ENCODE data around the gene LAG3. TPM values are rescaled to one million over a fixed set of nuclear protein-coding genes. Genes with fewer than 3 reads are reported as not detected.

The LAG3 gene
- total RNA-seq, 1 experiment from 2014 or later, result 3.3 TPM

DNA sequence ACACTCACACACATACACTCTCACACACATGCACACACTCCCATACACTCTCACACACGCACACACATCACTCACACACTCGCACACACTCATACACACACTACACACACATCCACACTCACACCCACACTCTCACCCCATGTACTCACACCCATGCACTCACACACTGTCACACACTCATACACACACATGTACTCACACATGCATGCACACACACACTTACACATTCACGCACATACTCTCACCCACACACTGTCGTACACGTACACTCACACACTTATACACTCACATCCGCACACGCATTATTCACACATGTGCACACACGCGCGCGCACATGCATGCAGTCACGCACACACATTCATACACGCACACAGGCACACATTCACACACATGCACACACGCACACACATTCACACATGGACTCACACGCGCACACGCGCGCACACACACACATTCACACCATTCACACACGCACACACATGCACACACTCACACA, 45.4 kb downstream of the LAG3 start:
- no TSS peak for BruUV-seq (replicated peaks)
- ChIA-PET POLR2A (no interaction called here), RAD21 (ENCODE audit: low non-redundant PET in 1 of 2, low total read pairs in 2 of 2, uncharacterized antibody in 2 of 2, unreplicated experiment in 2 of 2) (no interaction called here), CTCF (no interaction called here)
- H3K9me3 ChIP-seq (ENCODE audit: control insufficient read depth in 1 of 2, insufficient read depth in 1 of 2, low read depth in 1 of 2, low read length in 2 of 2), result no peaks in the 10 kb centered on the region
- TF ChIP-seq EZH2 (IDR thresholded peaks at IDR 0.05), result no peak
- TF ChIP-seq ELF1 (IDR thresholded peaks at IDR 0.05; ENCODE audit: borderline replicate concordance, low read depth), result no peak
- TF ChIP-seq, protein P1, sequence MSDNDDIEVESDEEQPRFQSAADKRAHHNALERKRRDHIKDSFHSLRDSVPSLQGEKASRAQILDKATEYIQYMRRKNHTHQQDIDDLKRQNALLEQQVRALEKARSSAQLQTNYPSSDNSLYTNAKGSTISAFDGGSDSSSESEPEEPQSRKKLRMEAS (IDR thresholded peaks at IDR 0.05), result no peak
- no peak for TF ChIP-seq JUND (IDR thresholded peaks at IDR 0.05)
- TF ChIP-seq, protein P2, sequence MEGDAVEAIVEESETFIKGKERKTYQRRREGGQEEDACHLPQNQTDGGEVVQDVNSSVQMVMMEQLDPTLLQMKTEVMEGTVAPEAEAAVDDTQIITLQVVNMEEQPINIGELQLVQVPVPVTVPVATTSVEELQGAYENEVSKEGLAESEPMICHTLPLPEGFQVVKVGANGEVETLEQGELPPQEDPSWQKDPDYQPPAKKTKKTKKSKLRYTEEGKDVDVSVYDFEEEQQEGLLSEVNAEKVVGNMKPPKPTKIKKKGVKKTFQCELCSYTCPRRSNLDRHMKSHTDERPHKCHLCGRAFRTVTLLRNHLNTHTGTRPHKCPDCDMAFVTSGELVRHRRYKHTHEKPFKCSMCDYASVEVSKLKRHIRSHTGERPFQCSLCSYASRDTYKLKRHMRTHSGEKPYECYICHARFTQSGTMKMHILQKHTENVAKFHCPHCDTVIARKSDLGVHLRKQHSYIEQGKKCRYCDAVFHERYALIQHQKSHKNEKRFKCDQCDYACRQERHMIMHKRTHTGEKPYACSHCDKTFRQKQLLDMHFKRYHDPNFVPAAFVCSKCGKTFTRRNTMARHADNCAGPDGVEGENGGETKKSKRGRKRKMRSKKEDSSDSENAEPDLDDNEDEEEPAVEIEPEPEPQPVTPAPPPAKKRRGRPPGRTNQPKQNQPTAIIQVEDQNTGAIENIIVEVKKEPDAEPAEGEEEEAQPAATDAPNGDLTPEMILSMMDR (IDR thresholded peaks at IDR 0.05 in 2 of 3, conservative IDR thresholded peaks at IDR 0.05 in 1 of 3; ENCODE audit: borderline replicate concordance in 1 of 3, insufficient read depth in 1 of 3, low read depth in 2 of 3, low read length in 2 of 3), result no peak
- no peak for TF ChIP-seq EGR1 (IDR thresholded peaks at IDR 0.05; ENCODE audit: low read depth)
- peaks cover 13 to 20% of the 10 kb centered on the region in 2 experiments for H3K4me1 ChIP-seq (ENCODE audit: control insufficient read depth in 1 of 2, insufficient read depth in 2 of 2, low read length in 2 of 2)
- H2AFZ ChIP-seq (ENCODE audit: low read depth, low read length, poor library complexity, severe bottlenecking), result no peak overlapping the region
- no peak for DNase-seq (ENCODE audit: low read depth, low spot score)
- no peak overlapping the region for H3K9ac ChIP-seq (ENCODE audit: low read length)
- H3K79me2 ChIP-seq (ENCODE audit: insufficient read depth, low read length), result no peaks in the 10 kb centered on the region
- ATAC-seq, result no peak
- intact Hi-C loops (cut with micrococcal nuclease), result no loop called here
- H3K4me3 ChIP-seq (replicated peaks in 1 of 2; ENCODE audit: low read depth in 1 of 2, low read length in 2 of 2), result no peak overlapping the region
- no peaks in the 10 kb centered on the region for H4K20me1 ChIP-seq (ENCODE audit: insufficient read depth)
- no peaks in the 10 kb centered on the region for H3K36me3 ChIP-seq (ENCODE audit: control insufficient read depth in 1 of 2, insufficient read depth in 2 of 2, low read length in 2 of 2)
- no peak overlapping the region for H3K27ac ChIP-seq (ENCODE audit: low read depth, low read length)
- H3K27me3 ChIP-seq (ENCODE audit: insufficient read depth, low read length), result peaks cover 6% of the 10 kb centered on the region; the same call in 1 of the 2 replicates
- H3K9me2 ChIP-seq (ENCODE audit: insufficient read depth), result no peaks in the 10 kb centered on the region
- H3K4me2 ChIP-seq (ENCODE audit: low read length), result no peak overlapping the region

DNA sequence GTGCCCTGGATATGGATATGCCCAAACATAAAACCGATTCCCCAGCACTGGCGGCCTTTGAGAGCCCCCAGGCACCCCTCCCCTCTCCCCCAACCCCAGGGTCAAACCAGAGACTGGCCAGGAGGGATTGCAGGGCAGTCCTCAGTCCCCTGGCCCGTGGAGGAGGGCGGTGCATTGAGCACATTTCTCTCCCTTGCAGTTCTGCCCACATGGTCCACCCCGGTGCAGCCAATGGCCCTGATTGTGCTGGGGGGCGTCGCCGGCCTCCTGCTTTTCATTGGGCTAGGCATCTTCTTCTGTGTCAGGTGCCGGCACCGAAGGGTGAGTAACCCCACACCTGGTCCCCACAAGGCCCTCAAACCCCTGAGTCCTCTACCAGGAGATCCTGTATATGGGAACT, 45.9 kb downstream of the LAG3 start:
- Histone ChIP-seq H3K4me2 (ENCODE audit: low read length) (no peak overlapping the region), H3K9ac (ENCODE audit: low read length) (no peak overlapping the region), H3K9me2 (ENCODE audit: insufficient read depth) (no peaks in the 10 kb centered on the region), H2AFZ (ENCODE audit: low read depth, low read length, poor library complexity, severe bottlenecking) (no peak overlapping the region), H3K4me3 (replicated peaks in 1 of 2; ENCODE audit: low read depth in 1 of 2, low read length in 2 of 2) (no peak overlapping the region), H3K36me3 (ENCODE audit: control insufficient read depth in 1 of 2, insufficient read depth in 2 of 2, low read length in 2 of 2) (no peaks in the 10 kb centered on the region), H3K9me3 (ENCODE audit: control insufficient read depth in 1 of 2, insufficient read depth in 1 of 2, low read depth in 1 of 2, low read length in 2 of 2) (no peaks in the 10 kb centered on the region), H4K20me1 (ENCODE audit: insufficient read depth) (no peaks in the 10 kb centered on the region), H3K79me2 (ENCODE audit: insufficient read depth, low read length) (no peaks in the 10 kb centered on the region), H3K27ac (ENCODE audit: low read depth, low read length) (no peak overlapping the region), H3K27me3 (ENCODE audit: insufficient read depth, low read length) (peaks cover 6% of the 10 kb centered on the region; the same call in 1 of the 2 replicates), H3K4me1 (ENCODE audit: control insufficient read depth in 1 of 2, insufficient read depth in 2 of 2, low read length in 2 of 2) (peaks cover 13 to 20% of the 10 kb centered on the region in 2 experiments)
- no TSS peak for BruUV-seq (replicated peaks)
- no peak for DNase-seq (ENCODE audit: low read depth, low spot score)
- POLR2A ChIA-PET, result no interaction called here
- TF ChIP-seq ELF1 (IDR thresholded peaks at IDR 0.05; ENCODE audit: borderline replicate concordance, low read depth) (no peak), EZH2phosphoT487 (IDR thresholded peaks at IDR 0.05; ENCODE audit: borderline replicate concordance) (no peak), EGR1 (IDR thresholded peaks at IDR 0.05; ENCODE audit: low read depth) (no peak)
- ATAC-seq, result no peak
- RAD21 ChIA-PET (ENCODE audit: low non-redundant PET in 1 of 2, low total read pairs in 2 of 2, uncharacterized antibody in 2 of 2, unreplicated experiment in 2 of 2), result no interaction called here
- intact Hi-C loops (cut with micrococcal nuclease), result no loop called here
- CTCF ChIA-PET, result no interaction called here

Measured in HCT116 (cell line).